ENCODE results near the gene SCUBE3.

The SCUBE3 gene

GRCh38 chr6:35275744-35276260 lies 62.0 kb downstream of the SCUBE3 start:
- Histone ChIP-seq H3K9ac (ENCODE audit: low read depth, low read length) (no peak overlapping the region), H3K27ac (ENCODE audit: low read length) (no peak overlapping the region), H3K36me3 (ENCODE audit: insufficient read depth, low read length) (0 out of 2 replicates have a peak, but pooled peaks cover under 1% of the 10 kb centered on the region), H4K20me1 (ENCODE audit: insufficient read depth, low read length) (peaks cover 6% of the 10 kb centered on the region; the same call in 1 of the 2 replicates), H2AFZ (ENCODE audit: low read depth, low read length) (no peak overlapping the region), H3K79me2 (ENCODE audit: insufficient read depth, low read length) (0 out of 2 replicates have a peak, but pooled peaks cover 2% of the 10 kb centered on the region), H3K9me3 (ENCODE audit: insufficient read depth, low read length, severe bottlenecking) (no peaks in the 10 kb centered on the region), H3K4me1 (ENCODE audit: insufficient read depth, low read length) (no peaks in the 10 kb centered on the region), H3K27me3 (ENCODE audit: insufficient read depth, low read length, poor library complexity) (no peaks in the 10 kb centered on the region), H3K4me2 (ENCODE audit: insufficient read depth, low read length) (no peak overlapping the region), H3K4me3 (ENCODE audit: low read depth in 1 of 2, low read length in 2 of 2) (no peak overlapping the region)
- no peak for TF ChIP-seq EZH2 (IDR thresholded peaks at IDR 0.05; ENCODE audit: borderline replicate concordance, low read depth, low read length, severe bottlenecking)
- no peak for TF ChIP-seq CTCF (IDR thresholded peaks at IDR 0.05; ENCODE audit: borderline replicate concordance, extremely low read depth, low read length, poor library complexity, severe bottlenecking)
- DNase-seq (no peak), ATAC-seq (ENCODE audit: insufficient read depth, low read depth) (no peak)

- Histone ChIP-seq H3K4me1 (ENCODE audit: insufficient read depth, low read length) (no peaks in the 10 kb centered on the region), H3K27ac (ENCODE audit: low read length) (no peak overlapping the region), H2AFZ (ENCODE audit: low read depth, low read length) (no peak overlapping the region), H3K4me2 (ENCODE audit: insufficient read depth, low read length) (no peak overlapping the region), H3K79me2 (ENCODE audit: insufficient read depth, low read length) (no peaks in the 10 kb centered on the region), H3K9me3 (ENCODE audit: insufficient read depth, low read length, severe bottlenecking) (no peaks in the 10 kb centered on the region), H3K4me3 (ENCODE audit: low read depth in 1 of 2, low read length in 2 of 2) (no peak overlapping the region), H3K36me3 (ENCODE audit: insufficient read depth, low read length) (peaks cover 28% of the 10 kb centered on the region), H3K9ac (ENCODE audit: low read depth, low read length) (no peak overlapping the region), H4K20me1 (ENCODE audit: insufficient read depth, low read length) (peaks cover 6% of the 10 kb centered on the region; the same call in 1 of the 2 replicates), H3K27me3 (ENCODE audit: insufficient read depth, low read length, poor library complexity) (no peaks in the 10 kb centered on the region)
- TF ChIP-seq EZH2 (IDR thresholded peaks at IDR 0.05; ENCODE audit: borderline replicate concordance, low read depth, low read length, severe bottlenecking) (no peak), CTCF (IDR thresholded peaks at IDR 0.05; ENCODE audit: borderline replicate concordance, extremely low read depth, low read length, poor library complexity, severe bottlenecking) (no peak)
- DNase-seq = no peak
- ATAC-seq (ENCODE audit: insufficient read depth, low read depth) = peak; percentile 33; the same call in 1 of the 3 replicates
Measured at GRCh38 chr6:35278708-35279107, 65.0 kb downstream of the SCUBE3 start.

GRCh38 chr6:35280903-35281302 lies 67.1 kb downstream of the SCUBE3 start:
- Histone ChIP-seq H3K9me3 (ENCODE audit: insufficient read depth, low read length, severe bottlenecking) (no peaks in the 10 kb centered on the region), H3K4me2 (ENCODE audit: insufficient read depth, low read length) (no peak overlapping the region), H3K9ac (ENCODE audit: low read depth, low read length) (no peak overlapping the region), H3K79me2 (ENCODE audit: insufficient read depth, low read length) (no peaks in the 10 kb centered on the region), H4K20me1 (ENCODE audit: insufficient read depth, low read length) (peaks cover 6% of the 10 kb centered on the region; the same call in 1 of the 2 replicates), H3K4me1 (ENCODE audit: insufficient read depth, low read length) (no peaks in the 10 kb centered on the region), H3K27me3 (ENCODE audit: insufficient read depth, low read length, poor library complexity) (no peaks in the 10 kb centered on the region), H3K4me3 (ENCODE audit: low read depth in 1 of 2, low read length in 2 of 2) (no peak overlapping the region), H3K36me3 (ENCODE audit: insufficient read depth, low read length) (peaks cover 41% of the 10 kb centered on the region), H3K27ac (ENCODE audit: low read length) (no peak overlapping the region), H2AFZ (ENCODE audit: low read depth, low read length) (no peak overlapping the region)
- ATAC-seq (ENCODE audit: insufficient read depth, low read depth) (no peak), DNase-seq (no peak)
- TF ChIP-seq EZH2 (IDR thresholded peaks at IDR 0.05; ENCODE audit: borderline replicate concordance, low read depth, low read length, severe bottlenecking) (no peak), CTCF (IDR thresholded peaks at IDR 0.05; ENCODE audit: borderline replicate concordance, extremely low read depth, low read length, poor library complexity, severe bottlenecking) (no peak)
